ENCODE measurements around the gene NDST4.

DNA sequence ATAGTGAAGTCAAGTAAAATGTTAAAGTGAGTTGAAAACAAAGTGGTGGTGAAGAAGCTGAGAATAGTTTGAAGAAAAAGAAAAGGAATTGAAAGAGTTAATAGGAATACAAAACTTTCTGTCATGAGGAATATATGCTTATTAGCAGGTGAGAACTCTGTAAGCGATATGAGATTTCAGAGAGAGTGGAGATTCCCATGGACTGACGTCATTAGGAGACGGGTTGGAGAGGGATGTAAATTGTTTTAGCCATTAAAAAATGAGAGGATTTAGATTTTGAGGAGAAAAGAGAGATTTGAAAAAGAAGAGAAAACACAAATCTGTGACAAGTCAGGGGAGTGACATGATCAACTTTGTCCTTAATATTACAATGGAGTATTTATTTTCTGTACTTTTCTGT, 11.7 kb downstream of the NDST4 start:
- TF ChIP-seq POLR2A (IDR thresholded peaks at IDR 0.05) = no peak
- no peak for TF ChIP-seq CTCF (IDR thresholded peaks at IDR 0.05)
- no peak for TF ChIP-seq POLR2AphosphoS5 (IDR thresholded peaks at IDR 0.05; ENCODE audit: insufficient read depth in 1 of 2, low read depth in 1 of 2)

Measured in vagina (tissue), 2 donors.